C4-2B (cell line): ENCODE data around the gene PCP4.

Experiments
- CTCF ChIP-seq: fragments of 450-650 bp; conservative IDR thresholded peaks from 2 replicates; pipeline ENCODE4 v1.5.1; 2017; ENCODE audit warnings: mild to moderate bottlenecking
- ZFX ChIP-seq: fragments of 450-650 bp; IDR thresholded peaks from 2 replicates; pipeline ENCODE4 v1.6.1; 2017

DNA sequence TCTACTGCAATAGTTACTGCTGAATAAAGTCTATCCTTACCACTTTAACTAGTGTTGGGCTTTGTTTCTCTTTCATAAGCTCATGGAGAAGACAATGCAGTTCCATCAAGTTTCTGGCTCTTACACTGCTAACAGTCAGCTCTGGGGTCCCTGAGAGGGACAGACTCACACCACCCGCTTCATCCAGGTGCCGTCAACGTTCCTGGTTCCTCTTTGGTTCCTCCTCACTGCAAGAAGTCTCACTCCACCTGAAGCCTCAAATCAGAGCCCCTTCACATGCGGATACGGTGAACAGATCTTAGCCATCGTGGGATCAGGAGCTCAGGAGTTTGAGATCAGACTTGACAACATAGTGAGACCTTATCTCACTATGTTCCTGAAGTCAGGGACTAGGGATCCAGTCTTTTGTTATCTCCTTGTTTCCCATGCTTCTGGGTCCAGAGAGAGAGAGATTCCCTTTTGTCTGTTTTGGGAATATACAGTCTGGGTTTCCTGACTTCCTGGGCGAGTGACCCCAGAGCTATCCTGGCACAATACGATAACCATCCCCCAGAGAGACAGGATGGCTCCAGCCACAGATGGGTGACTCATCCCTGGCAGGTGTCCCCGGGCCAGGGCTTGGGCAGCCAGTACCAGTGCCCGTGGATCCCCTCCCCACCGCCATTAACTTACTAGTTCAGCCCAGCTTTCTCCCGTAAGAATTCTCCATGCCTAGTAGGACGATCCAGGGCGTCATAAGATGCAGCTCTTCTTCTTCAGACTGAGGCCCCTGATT is 14.3 kb upstream of the PCP4 start:
- TF ChIP-seq CTCF, result no peak
- no peak for TF ChIP-seq ZFX
